NCI-H2171 (cell line): ENCODE data around the gene ASB8.
"Not testable (repeated sequence)": the region's sequence is repeated elsewhere in the genome, so short reads cannot be mapped to it uniquely, and the experiment has no call there.

Experiments used
- DNase-seq: peaks from one replicate; lab custom pipeline; 2025; lab: John Stamatoyannopoulos, UW

Gene ASB8

GRCh38 chr12:48142818-48143674 lies 14.3 kb downstream of the ASB8 start:
- DNase-seq: no peak

GRCh38 chr12:48135027-48135426 lies 22.3 kb downstream of the ASB8 start:
- DNase-seq: no peak

DNA sequence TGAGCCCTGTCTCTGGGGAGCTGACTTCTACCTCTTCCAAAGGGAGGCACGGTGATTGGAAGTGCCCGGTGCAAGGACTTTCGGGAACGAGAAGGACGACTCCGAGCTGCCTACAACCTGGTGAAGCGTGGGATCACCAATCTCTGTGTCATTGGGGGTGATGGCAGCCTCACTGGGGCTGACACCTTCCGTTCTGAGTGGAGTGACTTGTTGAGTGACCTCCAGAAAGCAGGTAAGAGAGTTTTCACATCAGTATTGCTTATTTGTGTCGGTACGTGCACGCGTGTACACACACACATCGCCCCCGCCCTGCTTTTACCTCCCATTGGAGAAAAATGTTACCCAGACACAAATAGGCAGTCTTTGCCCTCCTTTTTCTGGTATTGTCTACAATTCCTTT lies 24.5 kb downstream of the ASB8 start:
- DNase-seq: no peak

- DNase-seq: no peak
Measured at GRCh38 chr12:48131517-48131916, 25.8 kb downstream of the ASB8 start.

DNA sequence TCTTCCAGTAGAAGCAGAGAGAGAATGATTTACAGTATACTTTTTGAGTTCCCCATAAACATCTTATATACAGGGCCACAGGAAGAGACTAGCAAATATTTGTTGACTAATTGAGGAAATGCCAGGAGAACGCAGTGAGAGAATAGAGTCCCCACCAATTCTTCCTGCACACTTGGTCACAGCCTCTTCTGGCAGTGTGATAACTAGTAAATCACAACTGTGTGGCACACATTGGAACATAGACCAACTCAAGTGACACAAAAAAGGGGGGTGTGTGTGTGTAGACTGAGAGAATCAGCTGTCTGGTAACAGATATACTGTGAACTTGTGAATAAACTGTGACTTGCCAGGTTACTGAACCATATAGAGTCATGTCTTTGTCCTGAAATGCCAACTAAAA lies 27.9 kb downstream of the ASB8 start:
- DNase-seq: no peak

DNA sequence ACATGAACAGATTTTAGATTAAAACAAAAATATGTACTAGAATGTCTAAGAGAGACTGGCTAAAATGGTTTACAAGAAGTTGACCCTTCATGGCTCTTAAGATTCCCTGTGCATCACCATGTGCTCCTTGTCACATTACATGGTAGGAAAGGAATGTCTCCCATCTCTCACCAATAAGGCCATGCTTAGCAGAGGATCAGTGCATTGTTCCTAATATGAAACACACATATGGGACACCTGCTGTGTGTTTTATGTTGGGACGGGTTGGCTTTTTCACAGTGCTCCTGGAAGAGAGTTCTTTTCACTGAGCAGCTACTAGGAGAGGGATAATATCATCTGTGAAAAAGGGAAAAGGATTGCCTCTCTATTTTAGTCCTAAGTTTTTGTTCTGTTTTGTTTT lies 28.5 kb downstream of the ASB8 start:
- DNase-seq: no peak

DNA sequence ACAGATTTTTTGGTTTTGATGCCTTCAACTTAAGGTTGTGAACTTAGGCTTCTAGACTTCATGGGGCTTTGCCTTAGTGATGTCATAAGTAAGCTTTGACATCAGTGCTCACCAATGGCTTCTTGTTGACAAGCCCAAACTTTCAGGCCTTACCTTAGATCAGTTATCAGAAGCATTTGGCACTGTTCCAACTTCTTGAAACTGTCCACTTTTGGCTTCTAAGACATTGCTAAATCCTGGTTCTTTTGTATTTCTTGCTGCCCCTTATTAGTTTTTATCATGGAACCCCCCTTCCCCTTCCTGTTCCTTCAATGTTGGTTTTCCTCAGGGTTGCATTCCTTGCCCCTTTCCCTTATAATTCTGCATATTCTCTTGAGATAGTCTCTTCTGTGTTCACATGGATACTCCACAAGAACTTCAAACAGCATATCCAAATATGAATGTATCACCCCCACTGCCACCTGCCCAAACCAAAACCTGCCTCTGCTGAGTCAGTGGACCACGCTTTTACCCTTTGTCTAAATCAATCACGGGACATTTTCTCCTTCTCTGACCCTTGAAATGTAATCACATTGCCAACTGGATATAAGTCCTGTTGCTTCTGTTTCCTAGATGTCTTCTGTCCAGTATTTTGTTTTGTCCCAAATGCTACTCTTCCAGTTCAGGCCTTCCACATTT lies 30.2 kb downstream of the ASB8 start:
- no peak for DNase-seq

- peak; percentile 7 for DNase-seq
Measured at GRCh38 chr12:48125985-48126384, 31.3 kb downstream of the ASB8 start.

GRCh38 chr12:48125542-48125941 lies 31.8 kb downstream of the ASB8 start:
- DNase-seq: not testable (repeated sequence)

DNA sequence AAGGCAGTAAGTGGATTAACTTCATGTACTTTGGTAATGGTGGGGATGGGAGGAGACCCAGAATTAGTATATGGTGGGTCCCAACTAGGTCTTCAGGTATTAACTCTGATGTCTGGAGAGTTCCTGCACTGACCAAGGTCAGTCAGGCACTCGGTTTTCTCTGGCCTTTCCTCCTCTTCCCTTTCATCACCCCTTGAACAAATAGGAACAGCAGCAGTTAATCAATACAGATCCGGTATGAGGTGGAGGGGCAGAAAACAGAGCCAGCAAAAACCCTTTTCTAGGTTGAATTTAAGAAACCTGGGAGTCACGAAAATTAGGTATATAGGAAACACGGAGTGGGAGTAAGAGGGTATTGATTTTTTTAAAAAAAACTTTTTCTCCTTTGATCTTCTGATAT lies 34.1 kb downstream of the ASB8 start:
- no peak for DNase-seq

DNA sequence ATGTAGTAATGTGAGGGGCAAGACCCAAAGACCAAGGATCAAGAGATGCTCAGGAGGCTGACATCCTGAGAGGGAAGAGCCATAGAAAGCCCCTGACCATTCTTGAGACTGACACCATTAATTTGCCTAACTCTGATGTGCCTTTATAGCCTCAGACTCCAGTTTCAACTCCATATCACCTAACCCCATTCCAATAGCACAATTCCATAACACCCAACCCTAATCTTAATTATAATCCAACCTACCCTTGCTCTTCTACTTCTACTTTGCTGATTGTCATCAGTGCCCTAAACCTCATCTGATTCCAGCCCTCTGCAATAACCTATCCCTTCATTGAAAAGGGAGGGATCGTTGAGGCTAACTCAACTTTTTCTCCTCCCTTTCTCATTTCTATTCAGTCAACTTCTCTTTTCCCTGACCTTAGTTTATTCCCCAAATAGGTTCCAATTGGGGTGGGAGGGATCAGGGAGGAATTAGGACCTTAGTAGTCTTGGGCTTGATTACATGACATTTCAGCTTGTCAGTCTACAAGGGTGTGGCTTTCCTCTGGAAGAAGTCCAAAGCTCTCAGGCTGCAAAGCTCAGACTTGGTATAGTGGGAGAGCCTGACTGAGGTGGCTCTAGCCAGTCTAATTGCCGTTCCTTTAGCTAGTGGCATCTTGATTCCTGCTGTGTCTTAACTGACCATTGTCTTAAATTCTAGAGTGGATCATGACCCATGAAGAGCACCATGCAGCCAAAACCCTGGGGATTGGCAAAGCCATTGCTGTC lies 35.1 kb downstream of the ASB8 start:
- no peak for DNase-seq

DNA sequence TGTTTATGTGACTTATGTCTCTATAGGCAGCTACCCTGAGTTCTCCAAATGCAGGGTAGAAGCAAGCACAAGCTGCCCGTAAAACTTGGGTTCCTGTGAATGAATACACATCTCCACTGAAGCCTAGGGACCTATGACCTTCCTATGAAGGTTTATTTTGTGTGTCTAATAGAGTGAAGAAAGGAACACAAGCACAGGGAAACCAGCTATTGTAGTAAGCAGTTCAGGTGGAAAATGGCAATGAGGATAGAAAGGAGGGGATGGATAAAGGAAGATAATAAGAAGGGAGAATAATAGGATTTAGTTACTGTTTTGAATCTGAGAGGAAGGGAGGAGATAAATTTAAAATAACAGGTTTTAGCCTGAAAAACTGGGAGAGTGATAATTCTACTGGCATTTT lies 35.8 kb downstream of the ASB8 start:
- DNase-seq: no peak

- DNase-seq: no peak
Measured at GRCh38 chr12:48119834-48120195, 37.5 kb downstream of the ASB8 start.

- DNase-seq: peak; percentile 88
Measured at GRCh38 chr12:48119078-48119833, 38.1 kb downstream of the ASB8 start, which contains the start of gene PFKM. Gene PFKM, plus strand, starts transcription at chr12:48119364. Its CDS starts 3,411 bp downstream, at chr12:48122775.

GRCh38 chr12:48118284-48118871 lies 38.9 kb downstream of the ASB8 start:
- DNase-seq: no peak

DNA sequence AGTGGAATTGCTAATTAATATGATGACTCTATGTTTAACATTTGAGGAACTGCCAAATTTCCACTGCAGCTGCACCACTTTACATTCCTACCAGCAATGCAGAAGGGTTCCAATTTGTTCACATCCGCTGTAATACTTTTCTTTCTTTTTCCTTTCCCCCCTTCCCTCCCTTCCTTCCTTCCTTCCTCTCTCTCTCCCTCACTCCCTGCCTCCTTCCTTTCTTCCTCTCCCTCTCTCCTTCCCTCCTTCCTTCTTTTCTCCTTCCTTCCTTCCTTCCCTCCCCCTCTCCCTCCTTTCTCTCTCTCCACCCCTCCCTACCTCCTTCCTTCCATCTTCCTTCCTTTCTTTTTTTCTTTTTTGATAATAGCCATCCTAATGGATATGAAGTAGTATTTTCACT lies 41.4 kb downstream of the ASB8 start:
- DNase-seq: no peak

- DNase-seq: not testable (repeated sequence)
Measured at GRCh38 chr12:48111312-48111693, 46.0 kb downstream of the ASB8 start.

- no peak for DNase-seq
Measured at GRCh38 chr12:48110691-48111311, 46.5 kb downstream of the ASB8 start.

DNA sequence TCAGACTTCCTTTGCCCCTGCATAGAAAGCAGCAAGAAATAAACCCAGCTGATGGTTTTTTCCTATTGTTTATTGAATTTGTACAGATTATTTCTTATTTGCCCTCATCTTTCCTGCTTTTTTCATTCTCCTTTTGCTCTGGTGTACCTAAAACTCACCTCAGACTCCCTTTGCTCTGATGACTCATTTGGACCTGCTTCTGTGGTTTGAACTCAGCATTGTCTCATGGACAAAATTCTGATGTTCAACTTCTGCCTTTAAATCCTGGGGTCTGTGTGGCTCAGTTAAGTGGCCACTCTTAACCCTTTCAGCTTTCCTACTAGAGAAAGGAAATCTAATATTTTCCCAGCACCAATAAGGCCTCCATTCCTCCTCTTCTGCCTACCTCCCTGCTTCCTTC lies 47.9 kb downstream of the ASB8 start:
- DNase-seq: no peak

DNA sequence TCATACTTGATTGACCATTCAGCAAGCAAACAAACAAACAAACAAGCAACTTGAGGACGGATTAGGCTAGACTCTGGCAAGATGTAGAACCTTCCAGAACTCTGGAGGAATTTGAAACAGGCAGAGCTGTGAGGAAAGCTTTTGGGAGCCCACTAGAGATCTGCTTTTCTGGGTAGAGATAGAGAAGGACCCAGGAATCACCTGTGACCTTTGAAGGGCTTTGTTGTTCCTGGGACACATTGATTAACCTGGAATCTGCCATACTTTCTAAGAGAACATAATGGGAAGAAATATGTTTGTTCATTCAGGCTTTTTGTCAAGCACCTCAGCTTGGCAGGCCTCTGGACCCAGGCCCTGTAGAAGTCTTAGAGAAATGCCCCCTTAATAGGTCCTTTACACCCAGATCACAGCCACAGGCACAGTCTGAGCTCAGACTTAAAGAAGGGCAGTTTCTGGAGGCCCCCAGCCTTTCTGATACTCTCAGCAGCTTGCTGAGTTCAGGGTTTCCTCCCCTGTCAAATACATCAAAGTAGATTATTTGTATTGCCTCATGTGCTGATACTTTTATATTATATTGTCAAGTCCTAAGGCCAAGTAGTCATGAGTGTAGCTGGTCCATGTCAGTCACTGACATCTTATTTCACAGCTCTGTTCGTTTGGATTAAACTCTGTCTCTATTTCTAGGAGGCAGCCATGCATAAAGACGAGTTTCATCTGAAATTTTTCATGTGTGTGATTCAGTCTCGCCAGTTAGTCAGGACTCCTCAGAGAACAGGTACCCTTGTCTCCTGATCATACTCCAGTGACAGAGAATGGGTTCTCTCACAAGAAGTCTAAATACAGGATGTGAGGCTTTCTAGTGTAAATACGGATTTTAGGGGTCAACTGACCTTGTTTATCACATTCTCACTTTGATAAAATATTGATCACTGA lies 50.4 kb downstream of the ASB8 start:
- DNase-seq: no peak
